Left lobe of liver (tissue), 2 donors: ENCODE results near the gene G6PD. TPM values are rescaled to one million over a fixed set of nuclear protein-coding genes. Genes with fewer than 3 reads are reported as not detected.
"Not testable (repeated sequence)": the region's sequence is repeated elsewhere in the genome, so short reads cannot be mapped to it uniquely, and the experiment has no call there.

Experiments
- ATAC-seq: fragments of 200-7000 bp; cut with Tn5 transposase; one replicate; pipeline ENCODE4 v1.9.1; 2020; ENCODE audit warnings: mild to moderate bottlenecking, moderate library complexity
- DNase-seq: peaks from one replicate; pipeline ENCODE4 v3.0.0-alpha.2; 2020; ENCODE audit warnings: low spot score
- total RNA-seq: library from RNA; stranded (reverse); gene quantifications from one replicate; pipeline ENCODE4 v1.2.1, GENCODE V29; 2021
- donor health status: DM: no; HTN: no; CAD: no; lungs with moderate emphysema.
- donor health status: DM: no; HTN: yes; CAD: no.

Gene G6PD
- total RNA-seq: 5.6 TPM

DNA sequence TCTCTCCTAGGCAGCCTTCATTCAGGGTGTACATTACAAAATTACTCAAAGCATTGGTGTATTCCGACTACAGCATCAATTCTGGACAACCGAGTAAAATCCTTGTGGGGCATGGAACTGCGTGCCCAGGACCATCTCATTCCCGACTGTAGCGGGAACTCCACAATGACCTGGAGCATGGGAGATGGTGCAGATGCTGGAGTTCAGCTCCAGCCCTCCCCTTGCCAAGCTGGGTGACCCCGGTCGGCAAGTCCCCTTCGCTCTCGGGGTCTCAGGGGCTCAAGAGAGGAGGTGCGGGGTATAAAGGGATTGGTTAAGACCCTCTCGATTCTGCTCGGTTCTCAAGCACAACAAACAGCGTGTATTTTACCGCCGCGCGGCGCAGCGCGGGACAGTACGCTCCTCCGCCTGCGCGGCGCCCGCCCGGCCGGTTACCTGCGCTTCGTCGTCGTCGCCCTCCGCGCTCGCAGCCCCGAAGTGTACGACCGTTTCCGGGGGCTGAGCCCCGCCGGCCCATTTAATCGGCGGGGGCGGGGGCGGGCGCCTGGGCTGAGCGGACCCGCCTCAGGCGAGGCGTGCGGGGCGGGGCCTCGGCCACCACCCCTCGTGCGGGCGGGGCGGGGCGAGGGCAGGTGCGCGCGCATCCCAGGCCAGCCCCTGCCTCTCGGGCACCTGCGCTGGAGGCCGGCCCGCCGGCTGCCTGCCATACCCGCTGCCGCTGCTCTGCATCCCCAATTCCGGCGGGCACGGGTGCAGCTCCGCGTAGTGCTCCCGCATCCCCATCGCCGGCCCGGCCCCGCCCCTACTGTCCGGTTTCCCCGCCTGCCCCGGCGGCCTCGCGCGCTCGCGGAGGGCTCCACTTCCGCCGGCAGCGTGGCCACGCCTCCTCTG lies at the start of gene G6PD:
Gene G6PD (minus strand): TSS at position 493 of the 891 bp plus-strand sequence. CDS start 691 bp downstream, outside the sequence.
- peak; percentile 90 for DNase-seq
- ATAC-seq: peak; percentile 75

DNA sequence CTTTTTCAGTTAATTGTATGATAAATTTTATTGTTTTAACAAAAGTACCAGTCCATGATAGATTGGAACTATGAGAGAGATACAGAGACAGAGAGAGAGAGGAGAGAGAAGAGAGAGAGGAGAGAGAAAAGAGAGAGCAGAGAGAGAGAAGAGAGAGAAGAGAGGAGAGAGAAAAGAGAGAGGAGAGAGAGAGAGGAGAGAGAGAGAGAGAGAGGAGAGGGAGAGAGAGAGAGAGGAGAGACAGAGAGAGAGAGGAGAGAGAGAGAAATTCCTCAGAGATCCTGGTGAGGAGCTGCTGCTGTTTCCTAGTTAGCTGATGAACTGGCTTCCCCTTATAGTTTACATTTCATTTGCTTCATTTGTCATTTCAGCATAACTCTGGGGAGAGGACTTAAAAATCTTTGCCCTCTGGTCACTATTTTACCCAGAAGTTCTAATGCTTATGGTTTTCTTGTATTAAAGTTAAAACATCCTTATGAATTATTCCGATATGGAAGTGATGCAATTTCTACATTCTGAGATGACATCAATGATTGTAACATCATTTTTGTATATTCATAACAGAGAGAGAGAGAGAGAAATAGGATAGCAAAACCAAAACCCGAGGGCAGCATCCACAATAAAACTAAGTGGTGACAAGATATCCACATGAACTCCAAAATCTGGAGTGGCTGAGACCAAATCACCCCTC lies 49.1 kb upstream of the G6PD start:
- DNase-seq (no peak), ATAC-seq (no peak)

DNA sequence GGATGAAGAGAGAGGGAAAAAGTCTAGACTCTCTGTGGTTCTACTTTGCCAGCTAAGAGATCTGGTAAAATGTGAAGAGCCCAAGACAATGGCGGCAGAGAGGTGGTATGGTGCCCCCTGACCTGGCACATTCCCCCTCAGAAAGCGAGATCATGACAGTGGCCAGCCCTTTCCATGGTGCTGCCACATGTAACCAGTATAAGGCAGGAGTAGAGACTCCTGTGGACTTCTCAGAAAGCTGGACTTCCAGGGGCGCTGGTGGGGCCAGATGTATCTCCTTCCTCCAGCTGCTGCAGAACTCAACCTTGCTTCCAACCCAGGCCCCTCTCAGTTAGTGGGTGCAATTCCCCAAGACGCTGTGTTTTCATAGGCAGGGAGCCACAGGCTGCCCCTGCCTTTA lies 47.8 kb upstream of the G6PD start:
- DNase-seq: no peak
- no peak for ATAC-seq

DNA sequence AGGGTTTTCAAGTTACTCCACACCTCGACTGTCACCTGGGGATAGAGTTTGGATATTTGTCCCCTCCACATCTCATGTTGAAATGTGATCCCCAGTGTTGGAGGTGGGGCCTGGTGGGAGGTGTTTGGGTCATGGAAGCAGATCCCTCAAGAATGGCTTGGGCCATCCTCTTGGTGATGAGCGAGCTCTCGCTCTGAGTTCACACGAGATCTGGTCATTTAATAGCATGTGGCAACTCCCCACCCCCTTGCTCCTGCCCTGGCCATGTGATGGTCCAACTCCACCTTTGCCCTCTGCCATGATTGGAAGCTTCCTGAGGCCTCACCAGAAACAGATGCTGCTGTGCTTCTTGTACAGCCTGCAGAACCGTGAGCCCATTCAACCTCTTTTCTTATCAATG lies 46.6 kb upstream of the G6PD start:
- no peak for ATAC-seq

DNA sequence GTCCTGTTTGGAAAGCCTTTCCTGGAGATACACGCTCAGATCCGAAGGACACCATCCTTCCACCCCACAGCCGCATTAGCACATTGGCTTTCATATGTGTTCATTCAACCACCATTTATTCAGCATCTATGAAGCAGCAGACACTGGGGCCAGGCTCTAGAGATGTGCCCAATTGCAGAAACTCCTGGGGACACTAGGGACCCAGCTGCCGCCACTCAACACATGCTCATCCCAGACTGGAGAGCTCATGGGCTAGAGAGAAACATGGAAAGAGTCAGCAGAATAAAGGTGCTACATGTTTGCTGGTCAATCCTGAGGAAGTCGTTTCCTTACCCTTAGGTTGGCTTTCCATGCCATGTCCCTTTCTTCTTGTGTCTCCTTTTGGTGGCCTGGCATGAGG lies 45.9 kb upstream of the G6PD start:
- ATAC-seq: no peak
- no peak for DNase-seq

More for the DNA sequence above, 46.6 kb upstream of the G6PD start:
- DNase-seq: peak; percentile 10

DNA sequence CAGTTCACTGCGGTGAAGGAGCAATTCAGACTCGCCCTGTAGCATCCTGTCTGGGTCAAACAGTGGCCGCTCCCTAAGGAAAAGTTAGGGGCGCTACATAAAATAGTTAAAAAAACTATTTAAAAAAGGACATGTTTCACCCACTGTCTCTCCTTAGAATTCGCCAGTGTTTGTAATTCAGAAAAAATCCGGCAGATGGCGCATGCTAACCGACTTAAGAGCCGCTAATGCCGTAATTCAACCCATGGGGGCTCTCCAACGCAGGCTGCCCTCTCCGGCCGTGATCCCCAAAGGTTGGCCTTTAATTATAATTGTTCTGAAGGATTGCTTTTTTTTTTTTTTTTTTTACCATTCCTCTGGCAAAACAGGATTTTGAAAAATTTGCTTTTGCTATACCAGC lies 43.8 kb upstream of the G6PD start:
- not testable (repeated sequence) for DNase-seq
- ATAC-seq: peak; percentile 38

DNA sequence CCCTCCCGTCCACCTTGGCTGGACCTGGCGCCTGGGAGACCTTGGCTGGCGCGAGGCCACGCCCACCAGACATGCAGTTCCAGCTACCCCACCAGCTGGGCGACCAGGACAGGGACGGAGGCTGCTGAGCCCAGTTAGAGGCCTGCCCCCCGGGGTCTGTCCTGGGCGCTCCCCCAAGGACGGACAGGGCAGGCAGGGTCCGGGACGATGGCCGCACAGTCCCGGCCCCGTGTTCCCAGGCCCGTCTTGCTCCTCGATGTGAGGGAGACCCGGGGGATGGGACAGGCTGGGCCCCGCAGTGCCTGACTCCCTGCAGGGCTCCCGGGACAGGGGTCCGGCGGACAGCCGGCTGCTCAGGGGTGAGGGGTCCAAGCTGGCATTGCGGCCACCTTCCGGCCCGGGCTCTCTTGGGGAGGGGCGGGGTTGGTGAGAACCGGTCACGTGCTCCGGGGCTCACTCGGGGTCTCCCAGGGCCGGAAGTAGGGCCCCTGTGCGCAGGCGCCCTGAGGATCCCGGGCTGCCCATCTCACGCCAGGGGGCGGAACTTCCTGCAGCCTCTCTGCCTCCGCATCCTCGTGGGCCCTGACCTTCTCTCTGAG lies 38.0 kb upstream of the G6PD start, which contains the start of gene CTAG1A:
Gene CTAG1A (plus strand): TSS at position 549 of the 599 bp plus-strand sequence. CDS start 74 bp downstream, outside the sequence.
- DNase-seq, ATAC-seq: not testable (repeated sequence)

DNA sequence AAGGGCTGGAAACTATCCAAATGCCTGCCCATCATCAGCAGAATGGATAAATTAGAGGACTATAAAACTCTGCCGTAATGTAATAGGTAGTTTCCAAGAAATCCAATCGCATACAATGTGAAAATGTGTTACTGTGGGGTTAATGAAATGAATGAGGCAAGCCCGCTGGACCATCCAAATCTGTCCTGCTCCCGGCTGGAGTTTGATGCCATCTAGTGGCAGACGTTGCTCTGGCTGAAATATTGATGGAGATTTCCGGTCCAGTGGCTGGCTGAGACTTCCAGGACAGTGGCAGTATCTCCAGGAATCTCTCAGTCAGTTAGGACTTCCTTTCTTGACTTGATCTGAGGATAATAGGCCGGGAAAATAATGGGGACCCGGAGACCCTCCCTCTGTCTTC lies 36.3 kb upstream of the G6PD start:
- not testable (repeated sequence) for DNase-seq
- peak; percentile 74 for ATAC-seq

DNA sequence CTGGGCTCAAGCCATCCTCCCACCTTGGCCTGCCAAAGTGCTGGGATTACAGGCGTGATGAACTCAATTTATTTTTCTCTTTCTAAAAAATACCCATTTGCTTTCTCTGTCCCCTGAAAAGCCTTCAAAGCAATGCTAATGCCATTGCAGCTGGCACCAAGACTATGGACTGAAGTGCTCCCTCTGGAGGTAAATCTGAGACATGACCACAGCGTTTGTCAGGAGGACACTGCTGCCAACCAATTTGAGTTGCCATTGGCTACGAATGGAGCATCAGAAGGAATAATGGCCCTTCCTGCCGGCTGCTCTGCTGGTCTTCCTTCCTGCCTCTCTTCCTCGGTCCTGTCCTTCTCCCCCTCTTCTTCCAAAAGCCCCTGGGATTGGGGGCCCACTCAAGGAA lies 28.4 kb upstream of the G6PD start:
- peak; percentile 90 for ATAC-seq
- DNase-seq: not testable (repeated sequence)

DNA sequence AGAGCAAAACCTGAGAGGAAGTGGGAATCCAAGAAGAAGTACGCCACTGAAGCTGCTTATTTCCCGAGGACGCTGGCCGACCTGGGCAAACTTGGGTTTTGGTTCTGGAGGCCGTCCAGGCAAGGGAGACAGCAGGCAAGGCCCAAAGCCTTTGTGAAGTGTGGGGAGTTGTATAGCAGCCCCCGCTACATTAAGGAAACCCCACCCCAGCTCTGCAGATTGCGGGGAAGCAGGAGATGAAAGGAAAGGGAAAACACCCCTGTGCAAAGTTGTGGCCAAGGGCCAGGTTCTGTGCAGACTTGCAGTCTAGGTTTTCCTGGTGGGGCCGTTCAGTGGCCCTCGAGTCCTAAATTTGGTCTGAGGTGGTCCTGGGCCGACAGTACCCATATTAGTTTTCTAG lies 26.4 kb upstream of the G6PD start:
- ATAC-seq, DNase-seq: not testable (repeated sequence)

DNA sequence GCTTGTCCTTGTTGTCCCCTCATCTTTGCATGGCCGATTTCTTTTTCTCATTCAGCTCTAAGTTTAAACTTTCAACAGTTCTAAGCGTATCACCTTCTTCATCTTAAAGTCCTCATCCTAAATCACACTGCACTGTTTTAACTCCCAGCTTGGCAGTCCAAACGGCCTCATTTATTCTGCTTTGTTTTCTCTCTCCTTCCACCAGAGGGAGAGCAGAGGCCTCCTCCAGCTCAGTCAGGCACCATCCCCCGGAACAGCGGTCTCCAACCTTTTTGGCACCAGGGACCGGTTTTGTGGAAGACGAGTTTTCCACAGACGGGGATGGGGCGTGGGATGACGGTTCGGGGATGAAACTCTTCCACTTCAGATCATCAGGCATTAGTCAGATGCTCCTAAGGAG lies 23.7 kb upstream of the G6PD start:
- not testable (repeated sequence) for ATAC-seq

DNA sequence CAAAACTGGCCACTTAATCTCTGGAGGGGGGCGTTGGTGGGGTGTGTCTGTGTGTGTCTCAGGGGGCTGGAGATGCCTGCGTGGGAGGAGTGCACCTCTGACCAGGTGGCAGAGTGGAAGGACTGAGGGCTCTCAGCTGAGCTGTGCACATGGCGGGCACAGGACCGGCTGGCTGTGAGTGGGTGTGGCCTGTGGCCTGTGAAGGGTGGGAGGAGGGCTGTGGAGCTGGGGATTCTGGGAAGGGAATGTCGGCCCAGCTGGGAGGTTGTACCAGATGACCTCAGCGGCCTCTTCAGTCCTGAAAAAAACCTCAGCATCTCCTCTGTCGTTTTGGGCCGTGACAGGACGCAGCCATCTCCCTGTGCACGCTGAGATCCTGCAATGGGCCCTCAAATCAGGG lies 15.6 kb upstream of the G6PD start:
- DNase-seq, ATAC-seq: not testable (repeated sequence)

More for the DNA sequence above, 23.7 kb upstream of the G6PD start:
- not testable (repeated sequence) for DNase-seq

DNA sequence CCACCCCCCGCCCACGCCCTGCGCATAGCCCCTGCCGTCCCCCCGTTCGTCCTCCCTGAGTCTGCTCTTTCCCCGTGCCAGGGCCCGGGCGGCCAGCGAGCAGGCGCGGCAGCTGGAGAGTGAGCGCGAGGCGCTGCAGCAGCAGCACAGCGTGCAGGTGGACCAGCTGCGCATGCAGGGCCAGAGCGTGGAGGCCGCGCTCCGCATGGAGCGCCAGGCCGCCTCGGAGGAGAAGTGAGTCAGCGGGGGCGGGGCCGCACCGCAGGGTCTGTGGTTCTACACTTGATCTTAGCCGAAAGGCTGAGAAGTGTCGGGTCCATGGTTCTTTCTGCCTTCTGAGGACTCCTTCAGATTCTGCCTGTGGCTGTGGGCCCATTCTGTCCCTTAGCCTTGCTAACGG lies 13.7 kb upstream of the G6PD start:
- not testable (repeated sequence) for DNase-seq, ATAC-seq

DNA sequence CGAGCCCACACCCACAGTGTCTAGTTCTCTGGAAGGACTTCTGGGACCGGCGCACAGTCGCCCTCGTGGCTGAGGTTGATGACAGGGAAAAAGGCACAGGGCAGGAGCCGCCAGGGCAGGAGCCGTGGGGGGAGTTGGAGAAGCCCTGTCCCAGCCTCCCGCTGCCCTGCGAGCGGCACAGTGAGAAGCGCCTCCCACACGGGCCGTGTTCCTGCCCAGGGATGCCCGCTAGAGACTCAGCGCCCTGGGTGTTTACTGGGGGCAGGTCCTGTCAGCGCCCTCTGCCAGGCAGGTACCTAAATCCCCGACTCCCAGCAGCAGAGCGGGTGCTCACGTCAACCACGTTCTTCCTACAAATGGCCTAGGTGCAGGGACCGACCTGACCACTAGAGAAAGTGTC lies 12.2 kb upstream of the G6PD start:
- peak; percentile 20 for ATAC-seq
- DNase-seq: not testable (repeated sequence)

DNA sequence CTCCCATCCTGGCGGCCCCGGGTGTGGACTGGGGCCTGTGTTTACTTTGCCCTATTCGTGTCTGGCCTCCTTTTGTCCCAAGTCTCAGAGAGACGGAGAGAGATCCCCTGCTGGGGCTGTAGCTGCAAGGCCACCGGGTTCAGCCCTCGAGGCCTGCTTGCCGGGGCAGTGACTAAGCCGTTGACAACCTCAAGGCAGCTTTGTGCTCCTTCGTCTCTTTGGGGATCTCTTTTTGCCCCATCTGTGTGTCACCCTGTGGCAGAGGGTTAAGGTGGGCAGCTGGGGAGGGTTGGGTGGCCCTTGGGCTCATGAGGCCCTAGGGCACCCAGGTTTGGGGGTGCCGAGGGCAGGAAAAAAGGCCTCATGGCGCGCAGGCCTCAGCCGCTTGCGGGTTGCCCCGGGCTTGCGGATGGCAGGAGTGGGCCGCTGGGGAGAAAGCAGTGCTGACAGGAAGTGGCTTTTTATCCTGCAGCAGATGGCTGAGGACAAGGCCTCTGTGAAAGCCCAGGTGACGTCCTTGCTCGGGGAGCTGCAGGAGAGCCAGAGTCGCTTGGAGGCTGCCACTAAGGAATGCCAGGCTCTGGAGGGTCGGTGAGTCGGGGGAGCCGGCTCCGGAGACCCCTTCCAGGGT lies 11.5 kb upstream of the G6PD start:
- ATAC-seq, DNase-seq: not testable (repeated sequence)

DNA sequence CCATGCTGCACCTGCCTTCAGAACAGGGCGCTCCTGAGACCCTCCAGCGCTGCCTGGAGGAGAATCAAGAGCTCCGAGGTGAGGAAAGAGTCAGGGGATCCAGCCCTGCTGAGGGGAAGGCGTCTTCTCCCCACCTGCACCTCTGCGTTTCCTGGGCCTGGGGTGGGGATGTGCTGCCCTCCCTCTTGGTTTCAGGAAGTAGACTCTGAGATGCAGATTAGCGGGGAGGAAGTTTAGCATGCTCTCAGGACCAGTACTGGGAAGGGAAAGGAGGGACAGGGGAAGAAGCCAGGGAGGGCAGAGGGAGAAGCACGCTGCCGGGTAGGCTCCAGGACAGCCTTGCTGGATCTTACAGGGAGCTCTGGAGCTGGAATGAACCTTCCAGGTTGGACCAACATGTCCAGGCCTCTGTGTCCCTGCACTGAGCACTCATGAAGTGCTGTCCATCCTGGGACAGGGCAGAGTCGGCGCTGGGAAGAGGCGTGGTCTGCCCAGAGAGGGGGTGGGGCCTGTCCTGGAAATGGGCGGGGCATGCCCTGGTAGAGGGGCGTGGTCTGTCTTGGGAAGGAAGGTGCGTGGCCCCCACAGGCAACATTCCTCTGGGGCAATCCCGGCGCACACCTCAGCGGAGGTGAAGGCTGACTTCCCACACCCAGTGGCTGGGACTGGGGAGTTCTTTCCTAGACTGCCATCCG lies 5.6 kb upstream of the G6PD start:
- peak; percentile 34 for ATAC-seq
- DNase-seq: not testable (repeated sequence)

DNA sequence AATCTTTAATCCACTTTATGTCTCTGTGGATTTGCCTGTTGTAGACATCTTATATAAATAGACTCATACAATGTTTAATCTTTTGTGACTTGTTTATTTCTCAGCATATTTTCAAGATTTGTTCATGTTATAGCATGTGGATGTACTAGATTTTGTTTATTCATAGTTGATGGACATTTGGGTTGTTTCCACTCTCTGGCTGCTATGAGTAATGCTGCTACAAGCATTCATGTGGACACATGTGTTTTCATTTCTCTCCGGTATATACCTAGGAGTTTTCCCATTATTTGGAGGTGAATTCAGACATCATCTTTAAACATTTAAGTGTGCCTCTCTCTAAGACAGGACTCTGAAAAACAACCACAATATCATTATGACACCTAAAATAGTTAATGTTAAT lies 3.1 kb upstream of the G6PD start:
- ATAC-seq (no peak), DNase-seq (no peak)

DNA sequence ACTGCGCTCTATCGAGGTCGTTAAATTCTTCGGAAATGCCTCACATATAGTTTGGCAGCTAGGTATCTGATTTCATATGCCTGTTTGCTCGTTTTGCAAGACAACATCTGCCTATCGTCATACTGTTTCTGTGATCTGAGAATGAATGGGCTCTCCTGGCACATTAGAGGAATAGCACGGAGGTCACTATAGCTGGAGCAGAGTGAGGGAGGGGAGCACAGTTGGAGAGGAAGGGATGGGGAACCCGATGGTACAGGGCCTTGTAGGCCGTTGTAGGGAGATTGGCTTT lies 1.3 kb upstream of the G6PD start:
- ATAC-seq (no peak), DNase-seq (no peak)

DNA sequence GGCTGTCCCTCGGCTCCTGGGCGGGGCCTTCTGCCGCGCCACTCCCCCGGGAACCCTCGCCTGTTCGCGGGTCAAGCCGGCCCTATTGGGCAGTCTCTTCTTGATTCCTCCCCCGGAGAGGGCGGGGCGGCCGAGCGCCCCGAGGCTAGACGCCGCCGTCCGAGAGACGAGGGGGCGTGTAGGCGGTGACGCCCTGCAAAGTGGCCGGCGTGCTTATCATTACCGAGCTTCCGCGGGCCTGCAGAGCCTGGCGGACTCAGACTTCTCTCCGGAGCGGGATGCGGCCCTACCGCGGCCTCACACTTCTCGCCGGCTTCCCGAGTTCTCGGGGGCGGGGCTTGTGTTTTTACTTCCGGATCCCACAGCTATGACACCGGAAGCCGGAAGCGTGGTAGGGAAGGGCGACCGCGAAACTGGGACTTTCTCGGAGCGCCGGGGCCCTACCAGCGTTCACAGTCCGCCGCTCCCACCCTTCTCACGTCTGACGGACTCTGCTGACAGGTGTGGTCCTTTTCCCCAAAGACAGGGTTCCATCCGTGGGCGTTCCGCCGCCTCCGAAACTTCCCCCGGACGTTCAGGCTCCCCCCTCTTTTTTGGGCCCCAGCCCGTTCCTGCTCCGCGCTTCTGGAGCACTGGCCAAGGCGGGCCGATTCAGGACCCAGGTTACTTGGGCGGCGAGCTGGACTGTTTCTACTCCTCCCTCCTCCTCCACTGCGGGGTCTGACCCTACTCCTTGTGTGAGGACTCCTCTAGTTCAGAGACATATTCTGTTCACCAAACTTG lies 790 bp upstream of the G6PD start, which contains the start of gene IKBKG:
Gene IKBKG (plus strand): TSS at position 376 of the 783 bp plus-strand sequence. CDS start 4,383 bp downstream, outside the sequence.
- ATAC-seq: peak; percentile 81

More for the DNA sequence above, 790 bp upstream of the G6PD start, which contains the start of gene IKBKG:
- peak; percentile 82 for DNase-seq
